Loucy (cell line): ENCODE data around the gene ATP1B3.

Experiments
- H2AFZ ChIP-seq: fragments of 200-600 bp; sonication (generic); 2 replicates; pipeline ENCODE4 v1.6.0; 2016; ENCODE audit warnings: antibody characterized with exemption, mild to moderate bottlenecking, low read length, moderate library complexity
- H3F3A ChIP-seq: fragments of 200-600 bp; 2 replicates; pipeline ENCODE4 v1.6.0; 2016; ENCODE audit warnings: antibody characterized with exemption, low read depth, mild to moderate bottlenecking
- H3K27me3 ChIP-seq: fragments of 200-600 bp; sonication (generic); 2 replicates; pipeline ENCODE4 v1.6.1; 2014; ENCODE audit warnings: low read length, mild to moderate bottlenecking; ENCODE audit not compliant: insufficient read depth, poor library complexity, severe bottlenecking
- H3K36me3 ChIP-seq: fragments of 200-600 bp; sonication (generic); 2 replicates; pipeline ENCODE4 v1.6.1; 2016; ENCODE audit warnings: low read length; ENCODE audit not compliant: insufficient read depth
- H3K4me1 ChIP-seq: fragments of 200-600 bp; sonication (generic); 2 replicates; pipeline ENCODE4 v1.5.1; 2014; ENCODE audit warnings: low read length, mild to moderate bottlenecking; ENCODE audit not compliant: insufficient read depth, poor library complexity, severe bottlenecking
- H3K4me2 ChIP-seq: fragments of 200-600 bp; sonication (generic); 2 replicates; pipeline ENCODE4 v1.6.0; 2014; ENCODE audit warnings: antibody characterized with exemption, low read length, low read depth, mild to moderate bottlenecking; ENCODE audit not compliant: poor library complexity, severe bottlenecking
- H3K4me3 ChIP-seq: fragments of 200-600 bp; sonication (generic); 2 replicates; pipeline ENCODE4 v1.5.1; 2014; ENCODE audit warnings: low read length, mild to moderate bottlenecking, mixed read lengths; ENCODE audit not compliant: poor library complexity, severe bottlenecking
- H3K79me2 ChIP-seq: fragments of 200-600 bp; sonication (generic); 2 replicates; pipeline ENCODE4 v1.6.1; 2014; ENCODE audit warnings: low read length; ENCODE audit not compliant: insufficient read depth
- H3K9ac ChIP-seq: fragments of 200-600 bp; sonication (generic); 2 replicates; pipeline ENCODE4 v1.6.0; 2014; ENCODE audit warnings: mild to moderate bottlenecking, low read depth, low read length, moderate library complexity; ENCODE audit not compliant: poor library complexity, severe bottlenecking
- H3K9me2 ChIP-seq: fragments of 200-600 bp; sonication (generic); replicated peaks from 2 replicates; pipeline ENCODE4 v1.6.1; 2016; ENCODE audit warnings: low read depth, low read length, mixed read lengths
- H3K9me3 ChIP-seq: fragments of 200-600 bp; sonication (generic); 2 replicates; pipeline ENCODE4 v1.6.1; 2014; ENCODE audit warnings: mild to moderate bottlenecking, antibody characterized with exemption, low read length, low read depth; ENCODE audit not compliant: insufficient read depth
- H4K20me1 ChIP-seq: fragments of 200-600 bp; sonication (generic); 2 replicates; pipeline ENCODE4 v1.6.0; 2014; ENCODE audit warnings: antibody characterized with exemption, low read length, mild to moderate bottlenecking; ENCODE audit not compliant: insufficient read depth, poor library complexity, severe bottlenecking
- CTCF ChIP-seq: fragments of 200-600 bp; sonication (generic); conservative IDR thresholded peaks from 2 replicates; pipeline ENCODE4 v1.5.1; 2014; ENCODE audit warnings: mild to moderate bottlenecking, antibody characterized with exemption, low read length
- EZH2phosphoT487 ChIP-seq: fragments of 200-600 bp; IDR thresholded peaks from 2 replicates; pipeline ENCODE4 v1.6.1; 2018; ENCODE audit warnings: antibody characterized with exemption, mild to moderate bottlenecking, moderate library complexity, borderline replicate concordance

The ATP1B3 gene

GRCh38 chr3:141928631-141929270 lies 52.3 kb downstream of the ATP1B3 start:
- Histone ChIP-seq H3K4me1 (peaks cover 5% of the 10 kb centered on the region), H3K4me2 (no peak overlapping the region), H3K9me3 (no peaks in the 10 kb centered on the region), H3K36me3 (peaks cover 9% of the 10 kb centered on the region; the same call in 1 of the 2 replicates), H2AFZ (no peak overlapping the region), H3K79me2 (no peaks in the 10 kb centered on the region), H4K20me1 (no peaks in the 10 kb centered on the region), H3K9ac (no peak overlapping the region), H3F3A (no peaks in the 10 kb centered on the region), H3K4me3 (no peak overlapping the region), H3K9me2 (no peaks in the 10 kb centered on the region), H3K27me3 (no peaks in the 10 kb centered on the region)
- TF ChIP-seq CTCF (no peak), EZH2phosphoT487 (no peak)

- H4K20me1 ChIP-seq: no peaks in the 10 kb centered on the region
- no peak overlapping the region for H3K4me2 ChIP-seq
- no peak overlapping the region for H3K9ac ChIP-seq
- peaks cover 7% of the 10 kb centered on the region; the same call in 1 of the 2 replicates for H3K36me3 ChIP-seq
- no peaks in the 10 kb centered on the region for H3F3A ChIP-seq
- TF ChIP-seq CTCF (no peak), EZH2phosphoT487 (no peak)
- H3K27me3 ChIP-seq: no peaks in the 10 kb centered on the region
- H2AFZ ChIP-seq: no peak overlapping the region
- no peak overlapping the region for H3K4me3 ChIP-seq
- H3K9me2 ChIP-seq: no peaks in the 10 kb centered on the region
- no peaks in the 10 kb centered on the region for H3K9me3 ChIP-seq
- H3K79me2 ChIP-seq: no peaks in the 10 kb centered on the region
- H3K4me1 ChIP-seq: peaks cover 12% of the 10 kb centered on the region
These were observed 53.0 kb downstream of the ATP1B3 start for GRCh38 chr3:141929341-141929995.

- Histone ChIP-seq H4K20me1 (no peaks in the 10 kb centered on the region), H3K4me3 (no peak overlapping the region), H3K4me1 (peaks cover 18% of the 10 kb centered on the region), H3K27me3 (no peaks in the 10 kb centered on the region), H2AFZ (no peak overlapping the region), H3K79me2 (no peaks in the 10 kb centered on the region), H3K9me3 (no peaks in the 10 kb centered on the region), H3K9ac (no peak overlapping the region), H3K4me2 (no peak overlapping the region), H3K36me3 (peaks cover 4% of the 10 kb centered on the region; the same call in 1 of the 2 replicates), H3F3A (no peaks in the 10 kb centered on the region), H3K9me2 (no peaks in the 10 kb centered on the region)
- TF ChIP-seq EZH2phosphoT487: no peak
These were observed 54.4 kb downstream of the ATP1B3 start for GRCh38 chr3:141930801-141931200.
